Posterior cingulate gyrus (tissue), 11 donors: ENCODE results near the gene SMPD2.

Experiments
- DNase-seq, 10 donors: peaks; one replicate each; pipeline versions ENCODE4 v3.0.0 to v3.0.0-alpha.2; 2020 to 2021; ENCODE audit warnings: mixed read lengths in 3 of 10
- intact Hi-C: fragments of 100-400 bp; cut with DNase I; formaldehyde crosslinking; loops from one replicate; pipeline ENCODE4 v1.15.1; 2023

Gene SMPD2, protein sequence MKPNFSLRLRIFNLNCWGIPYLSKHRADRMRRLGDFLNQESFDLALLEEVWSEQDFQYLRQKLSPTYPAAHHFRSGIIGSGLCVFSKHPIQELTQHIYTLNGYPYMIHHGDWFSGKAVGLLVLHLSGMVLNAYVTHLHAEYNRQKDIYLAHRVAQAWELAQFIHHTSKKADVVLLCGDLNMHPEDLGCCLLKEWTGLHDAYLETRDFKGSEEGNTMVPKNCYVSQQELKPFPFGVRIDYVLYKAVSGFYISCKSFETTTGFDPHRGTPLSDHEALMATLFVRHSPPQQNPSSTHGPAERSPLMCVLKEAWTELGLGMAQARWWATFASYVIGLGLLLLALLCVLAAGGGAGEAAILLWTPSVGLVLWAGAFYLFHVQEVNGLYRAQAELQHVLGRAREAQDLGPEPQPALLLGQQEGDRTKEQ

DNA sequence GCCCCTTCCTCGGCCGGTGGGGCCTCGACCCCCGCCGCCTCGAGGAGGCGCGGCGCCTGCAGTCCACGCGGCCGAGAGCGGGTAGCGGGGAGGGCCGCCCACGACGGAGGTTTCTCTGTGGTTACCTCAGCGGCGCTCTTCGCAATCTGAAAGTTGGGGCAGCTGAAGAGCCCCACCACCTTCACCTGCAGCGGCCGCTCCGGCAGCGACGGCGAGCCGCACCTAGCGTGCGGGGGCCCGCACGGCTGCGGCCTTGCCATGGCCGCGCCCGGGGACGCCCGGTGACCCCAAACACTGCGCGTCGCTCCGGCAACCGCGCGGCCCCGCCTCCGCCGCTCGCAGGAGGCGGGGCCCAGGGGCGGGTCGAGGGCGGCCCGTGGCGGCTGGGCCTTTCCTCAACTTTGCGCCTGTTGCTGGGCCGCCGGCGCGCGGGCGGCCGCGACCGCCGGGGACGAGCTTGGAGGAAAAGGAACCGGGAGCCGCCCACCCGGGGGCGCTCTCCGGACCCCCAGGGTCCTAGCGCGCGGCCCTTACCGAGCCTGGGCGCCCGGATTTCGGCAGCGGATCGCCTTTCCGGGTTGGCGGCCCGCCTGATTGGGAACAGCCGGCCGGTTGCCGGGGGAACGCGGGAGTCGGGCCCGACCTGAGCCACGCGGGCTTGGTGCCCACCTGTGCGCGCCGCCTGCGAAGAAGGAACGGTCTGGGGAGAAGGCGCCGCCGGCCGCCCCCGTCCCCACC lies at the start of gene SMPD2, which contains the start of gene PPIL6:
Gene SMPD2 (plus strand): TSS at position 394 of the 738 bp plus-strand sequence. CDS start 398 bp downstream, outside the sequence.
Gene PPIL6 (minus strand): TSS at position 298 of the 738 bp plus-strand sequence. CDS start 38 bp downstream, at position 260.
- intact Hi-C loops = loop anchor here (2.0 to 10.0 kb wide), 3 partner anchors 42 to 254 kb away; partner anchors contain the start of genes AK9, CD164, FIG4 and ZBTB24

DNA sequence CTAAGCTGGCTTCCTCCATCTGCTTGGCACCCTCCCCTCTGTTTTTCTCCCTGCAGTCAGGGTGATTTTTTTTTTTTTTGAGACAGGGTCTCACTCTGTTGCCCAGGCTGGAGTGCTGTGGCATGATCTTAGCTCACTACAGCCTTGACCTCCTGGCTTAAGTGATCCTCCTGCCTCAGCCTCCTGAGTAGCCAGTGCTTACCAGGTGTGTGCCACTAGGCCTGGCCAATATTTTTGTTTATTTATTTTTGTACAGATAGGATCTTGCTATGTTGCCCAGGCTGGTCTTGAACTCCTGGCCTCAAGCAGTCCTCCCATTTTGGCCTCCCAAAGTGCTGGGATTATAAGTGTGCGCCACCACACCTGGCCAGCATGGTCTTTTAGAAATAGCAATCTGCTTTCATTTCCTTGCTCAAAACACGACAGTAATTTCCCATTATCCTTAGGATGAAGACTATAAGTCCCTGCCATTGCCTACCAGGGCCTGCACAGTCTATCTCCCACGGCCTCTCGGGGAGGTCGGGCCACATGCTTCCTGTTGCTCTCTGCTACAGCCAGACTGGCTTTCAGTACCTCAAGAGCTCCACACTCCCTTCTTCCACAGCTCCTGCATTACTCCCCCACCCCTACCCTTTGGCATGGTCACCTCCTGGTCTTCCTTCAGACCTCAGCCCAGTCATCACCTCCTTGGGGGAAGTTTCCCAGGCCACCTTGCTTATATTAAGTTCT lies 47.2 kb upstream of the SMPD2 start:
- DNase-seq = peak in 1 of 10 donors; percentile 48
- intact Hi-C loops = no loop called here

More for the DNA sequence above, at the start of gene SMPD2, which contains the start of gene PPIL6:
- DNase-seq = peak; percentile 70 to 97 (median 81)

DNA sequence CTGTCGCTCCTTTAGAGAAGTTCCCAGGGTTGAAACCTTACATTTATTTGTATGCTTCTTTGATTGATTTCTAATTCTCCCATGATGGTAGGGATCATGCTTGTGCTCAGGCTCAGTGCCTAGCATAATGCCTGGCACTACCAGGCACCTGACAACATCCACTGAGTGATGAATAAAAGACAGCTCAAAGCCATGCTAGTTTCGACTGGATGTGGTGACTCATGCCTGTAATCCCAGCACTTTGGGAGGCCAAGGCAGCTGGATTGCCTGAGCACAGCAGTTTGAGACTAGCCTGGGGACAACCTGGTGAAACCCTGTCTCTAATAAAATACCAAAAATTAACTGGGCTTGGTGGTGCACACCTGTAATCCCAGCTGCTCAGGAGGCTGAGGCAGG lies 46.6 kb upstream of the SMPD2 start:
- no peak for DNase-seq
- intact Hi-C loops = no loop called here

DNA sequence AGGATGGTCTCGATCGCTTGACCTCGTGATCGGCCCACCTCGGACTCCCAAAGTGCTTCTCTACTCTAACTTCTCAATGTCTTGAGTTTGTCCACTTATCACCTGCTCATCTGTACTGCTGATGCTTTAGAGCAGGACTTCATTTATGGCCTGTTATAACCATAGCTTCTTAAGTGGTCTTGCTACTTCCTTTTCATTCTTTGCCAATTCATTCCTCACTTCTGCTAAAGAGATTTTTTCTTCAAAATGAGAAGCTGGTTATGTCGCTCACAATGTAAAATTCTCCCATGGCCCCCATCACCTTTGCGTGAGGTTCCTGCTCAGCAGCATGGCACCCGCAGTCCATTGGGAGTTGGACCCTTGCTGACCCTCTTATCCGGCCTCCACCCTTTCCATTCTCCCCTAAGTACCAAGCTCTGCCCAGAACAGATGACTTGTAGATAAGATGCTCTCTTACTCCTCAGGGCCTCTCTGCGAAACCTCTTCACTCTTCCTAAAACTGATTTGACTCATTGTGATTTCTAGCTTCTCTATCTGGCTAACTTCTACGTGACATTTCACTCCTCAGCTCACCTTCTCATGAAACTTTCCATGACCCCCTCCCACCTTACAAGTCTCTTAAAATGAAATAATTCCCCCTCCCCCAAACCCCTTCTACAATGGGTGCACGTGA lies 44.3 kb upstream of the SMPD2 start:
- no peak for DNase-seq
- intact Hi-C loops = loop anchor here (5.0 kb wide), 1 partner anchor 209 kb away; no protein-coding TSS in a partner anchor

DNA sequence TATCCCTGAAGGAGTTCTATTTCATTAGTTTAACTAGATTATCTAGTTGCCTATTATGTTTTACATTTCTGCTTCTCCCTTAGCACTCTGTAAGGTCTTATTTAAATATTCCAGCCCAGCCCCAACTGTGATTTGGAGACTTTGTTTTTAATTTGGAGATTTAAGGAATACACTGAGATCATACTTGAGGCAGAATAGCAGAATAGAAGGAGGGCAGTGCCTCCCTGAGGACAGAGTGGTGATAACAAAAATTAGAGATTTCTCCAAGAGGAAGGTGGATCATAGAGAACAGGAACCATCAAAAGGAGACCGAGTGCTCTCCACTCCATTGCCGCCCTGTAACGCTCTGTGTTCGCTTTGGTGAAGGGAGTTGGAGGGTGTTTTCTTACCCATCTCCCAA lies 43.5 kb upstream of the SMPD2 start:
- DNase-seq = no peak

DNA sequence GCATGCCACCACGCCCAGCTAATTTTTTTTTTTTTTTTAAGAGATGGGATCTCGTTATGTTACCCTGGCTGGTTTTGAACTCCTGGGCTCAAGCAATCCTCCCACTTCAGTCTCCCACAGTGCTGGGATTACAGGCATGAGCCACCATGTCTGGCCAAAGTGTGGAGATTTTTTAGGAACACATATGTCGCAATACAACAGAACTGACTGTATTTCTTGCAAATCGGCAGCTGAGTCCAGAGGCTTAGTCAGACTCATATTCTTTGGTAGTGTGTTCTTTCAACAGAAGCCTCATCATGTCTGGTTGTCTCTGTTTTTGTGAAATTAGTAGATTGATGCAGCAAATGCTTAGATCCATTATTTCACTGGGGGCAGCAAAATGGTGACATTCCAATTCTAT lies 34.3 kb upstream of the SMPD2 start:
- intact Hi-C loops = no loop called here

More for the DNA sequence above, 43.5 kb upstream of the SMPD2 start:
- intact Hi-C loops = loop anchor here (5.0 kb wide), 1 partner anchor 210 kb away; no protein-coding TSS in a partner anchor

DNA sequence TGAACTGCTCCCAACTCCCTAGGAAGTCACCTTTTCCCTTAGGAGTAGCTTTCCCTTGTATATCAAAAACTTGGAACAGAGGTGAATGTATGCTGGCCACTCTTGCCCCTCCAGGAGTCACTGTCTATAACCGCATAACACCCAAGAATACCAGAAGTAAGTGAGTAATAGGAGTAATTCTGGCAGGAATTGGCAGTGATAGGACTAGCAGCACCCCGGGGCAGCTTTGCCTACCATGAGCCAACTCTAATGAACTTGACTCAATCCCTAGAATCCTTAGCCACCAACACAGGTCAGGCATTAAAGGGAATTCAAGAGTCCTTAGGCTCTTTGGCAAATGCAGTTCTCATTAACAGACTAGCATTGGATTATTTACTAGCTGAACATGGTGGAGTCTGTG lies 29.5 kb upstream of the SMPD2 start:
- DNase-seq = no peak
- intact Hi-C loops = no loop called here

More for the DNA sequence above, 34.3 kb upstream of the SMPD2 start:
- no peak for DNase-seq

DNA sequence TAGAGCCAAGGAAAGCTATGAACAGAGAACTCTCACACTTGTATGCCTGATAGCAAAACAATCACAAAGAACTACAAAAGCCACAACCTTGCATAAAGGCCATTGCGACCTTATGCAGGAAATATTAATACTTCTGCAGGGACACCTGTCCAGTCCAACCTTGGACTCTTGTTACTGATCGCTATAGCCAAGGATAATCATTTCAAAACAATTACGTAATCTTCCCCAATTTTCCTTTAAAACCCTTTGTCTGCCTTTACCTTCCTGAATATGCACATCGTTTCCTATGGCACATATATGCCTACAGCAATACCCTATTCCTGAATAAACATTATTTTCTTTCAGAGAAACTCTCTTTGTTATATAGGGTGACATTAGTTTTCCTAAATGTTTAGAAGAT lies 22.9 kb upstream of the SMPD2 start:
- DNase-seq = no peak
- intact Hi-C loops = no loop called here

DNA sequence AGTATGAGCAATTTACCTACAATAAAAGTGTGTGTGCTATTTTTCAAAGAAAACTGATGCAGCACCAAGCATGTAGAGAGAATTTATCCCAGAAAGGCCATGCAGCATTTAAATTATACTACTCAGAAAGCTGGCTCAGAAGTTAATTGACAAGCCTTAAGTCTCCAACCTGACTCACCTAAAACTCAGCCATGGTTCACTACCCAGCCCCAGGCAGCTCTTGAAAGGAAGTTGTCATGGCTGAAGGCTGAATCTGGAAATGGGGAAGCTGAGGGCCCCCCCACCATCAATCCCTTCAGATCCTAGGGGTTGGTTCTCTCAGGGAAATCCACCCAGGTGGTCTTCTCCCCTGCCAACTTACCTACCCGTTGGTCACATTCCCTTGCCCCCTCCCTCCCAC lies 19.8 kb upstream of the SMPD2 start:
- intact Hi-C loops = no loop called here
- no peak for DNase-seq

DNA sequence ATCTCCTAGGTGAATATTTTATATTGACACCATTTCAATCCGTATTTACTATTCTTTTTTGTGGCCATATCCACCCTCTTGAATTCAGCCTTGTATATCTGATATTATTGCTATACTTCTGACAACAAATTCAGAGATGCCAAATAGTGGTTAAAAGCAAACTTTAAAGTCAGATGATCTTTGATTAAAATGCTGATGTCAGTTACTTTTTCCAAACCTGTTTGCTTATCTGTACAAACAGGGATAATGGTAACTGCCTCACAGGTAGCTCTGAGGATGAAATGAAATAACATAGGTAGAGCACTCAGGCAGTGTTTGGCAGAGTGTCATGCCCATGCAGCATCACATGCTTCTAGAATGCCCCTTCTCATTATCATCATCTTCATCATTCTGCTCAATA lies 19.3 kb upstream of the SMPD2 start:
- intact Hi-C loops = no loop called here
- DNase-seq = no peak

DNA sequence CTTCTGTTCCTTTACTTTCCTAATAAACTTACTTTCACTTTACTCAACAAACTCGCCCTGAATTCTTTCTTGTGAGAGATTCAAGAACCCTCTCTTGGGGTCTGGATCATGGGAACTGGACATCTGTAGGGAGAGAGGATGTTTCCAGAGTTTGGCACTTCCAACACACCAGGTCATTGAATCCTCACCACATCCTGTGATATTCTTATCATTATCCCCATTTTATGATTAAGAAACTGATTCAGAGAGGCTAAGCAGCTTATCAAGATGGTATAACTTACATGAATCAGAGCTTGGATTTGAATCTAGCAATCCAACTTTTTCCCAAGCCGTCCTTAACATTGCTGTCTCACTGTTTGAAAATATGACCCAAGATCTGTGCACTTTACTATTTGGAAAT lies 15.6 kb upstream of the SMPD2 start:
- no peak for DNase-seq
- intact Hi-C loops = no loop called here

DNA sequence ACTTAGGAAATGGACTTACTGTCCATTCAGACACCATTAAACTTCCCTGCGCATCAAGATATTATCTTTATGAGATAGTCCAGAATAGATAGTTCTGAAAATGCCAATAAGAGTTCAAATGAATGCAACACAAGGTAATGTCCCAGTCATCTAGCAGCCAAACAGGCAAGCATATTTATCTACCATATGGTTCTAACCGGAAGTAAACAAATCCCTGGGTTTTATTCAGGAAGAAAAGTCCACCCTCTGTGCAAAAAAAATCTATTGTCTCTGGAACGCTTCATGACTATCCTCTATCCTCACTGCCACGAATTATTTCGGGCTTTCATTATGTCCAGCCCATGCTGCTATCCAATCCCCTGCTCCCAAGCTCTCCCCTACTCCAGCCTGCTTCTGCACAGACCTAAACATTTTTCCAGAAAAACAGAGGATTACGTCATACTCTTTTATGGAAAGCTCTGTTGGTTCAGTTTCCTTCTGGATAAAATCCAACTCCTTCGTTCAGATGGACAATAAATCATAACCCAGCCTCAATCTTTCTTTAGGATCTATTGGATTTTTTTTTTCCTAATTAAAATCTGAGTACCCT lies 11.5 kb upstream of the SMPD2 start:
- intact Hi-C loops = no loop called here
- DNase-seq = no peak

DNA sequence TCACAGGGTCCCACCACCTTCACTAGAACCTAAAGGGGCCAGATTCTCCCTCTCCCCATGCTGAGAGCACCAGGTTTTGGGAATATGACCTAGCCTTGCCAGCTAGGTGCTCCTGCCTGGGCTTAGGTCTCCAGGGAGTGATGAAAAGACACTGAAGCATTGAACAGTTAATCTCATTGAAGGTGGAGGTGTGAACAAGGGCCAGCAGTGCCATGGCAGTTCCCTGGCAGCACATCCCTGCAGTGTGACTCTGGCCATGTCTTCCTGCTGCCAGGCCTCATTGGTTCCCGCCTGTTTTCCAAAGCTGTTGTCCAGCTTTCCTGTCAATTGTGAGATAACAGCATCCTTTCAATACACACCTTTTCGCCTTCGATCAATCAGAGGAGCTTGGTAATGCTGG lies 11.0 kb upstream of the SMPD2 start:
- no peak for DNase-seq
- intact Hi-C loops = no loop called here

DNA sequence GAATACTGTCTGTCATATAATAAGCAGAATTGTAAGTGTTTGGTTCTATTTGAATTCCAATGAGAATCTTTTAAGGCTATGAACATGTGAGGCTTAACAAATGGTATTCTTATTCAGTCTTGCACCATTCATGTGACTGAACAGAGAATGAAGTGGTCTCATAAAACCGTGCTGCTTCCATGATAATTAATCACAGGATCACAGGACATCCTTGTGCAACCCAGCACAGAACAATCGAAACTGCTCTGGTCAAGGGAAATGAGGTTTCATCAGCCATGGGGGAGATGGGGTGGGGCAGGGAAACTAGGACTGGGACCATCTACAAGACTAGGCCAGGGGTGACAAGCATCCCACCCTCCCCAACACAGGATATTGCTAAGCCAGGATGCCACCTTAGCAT lies 6.1 kb upstream of the SMPD2 start:
- intact Hi-C loops = no loop called here
- DNase-seq = no peak

DNA sequence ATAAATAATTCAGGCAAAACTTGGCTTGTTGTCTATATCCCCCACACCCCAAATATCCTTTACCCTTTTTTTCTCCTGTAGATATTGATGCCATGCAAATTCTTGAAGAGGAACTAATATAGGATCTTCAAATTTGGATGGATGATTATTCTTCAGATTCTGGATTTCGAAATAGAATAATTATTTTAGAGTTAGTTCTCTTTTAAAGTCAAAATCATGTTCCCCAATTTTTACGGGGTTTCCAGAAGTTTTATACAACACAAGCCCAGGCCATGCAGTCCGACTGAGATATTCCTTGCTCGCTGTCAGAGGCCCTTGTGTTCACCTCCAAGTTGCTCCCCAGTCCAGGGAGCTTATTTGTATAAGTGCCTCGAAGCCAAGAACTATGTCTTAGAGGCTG lies 4.5 kb upstream of the SMPD2 start:
- DNase-seq = no peak
- intact Hi-C loops = no loop called here

DNA sequence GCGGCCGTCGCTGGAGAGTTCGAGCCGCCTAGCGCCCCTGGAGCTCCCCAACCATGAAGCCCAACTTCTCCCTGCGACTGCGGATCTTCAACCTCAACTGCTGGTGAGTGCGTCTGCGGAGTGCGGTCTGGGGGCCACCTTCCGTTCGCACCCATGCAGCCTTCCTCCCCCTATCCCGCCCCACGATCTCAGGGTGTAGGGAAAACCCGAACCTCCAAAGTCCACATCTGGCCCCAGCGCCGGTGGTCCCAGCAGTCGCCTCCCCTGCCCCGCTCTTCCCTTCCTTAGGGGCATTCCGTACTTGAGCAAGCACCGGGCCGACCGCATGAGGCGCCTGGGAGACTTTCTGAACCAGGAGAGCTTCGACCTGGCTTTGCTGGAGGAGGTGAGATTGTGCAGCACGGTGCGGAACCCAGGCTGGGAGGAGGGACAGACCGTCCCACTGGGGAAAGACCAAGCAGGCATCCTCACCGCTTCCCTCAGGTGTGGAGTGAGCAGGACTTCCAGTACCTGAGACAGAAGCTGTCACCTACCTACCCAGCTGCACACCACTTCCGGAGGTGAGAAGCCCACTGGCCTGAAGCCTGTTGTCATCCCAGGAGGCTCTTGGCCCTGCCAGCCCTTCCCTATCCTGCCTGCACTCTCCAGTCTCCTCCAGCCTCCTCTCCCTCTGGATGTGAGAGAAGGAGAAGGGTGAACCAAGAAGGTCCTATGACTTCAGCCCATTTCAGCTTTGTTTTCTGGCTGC lies 719 bp downstream of the SMPD2 start:
- peak in 4 of 10 donors; percentile 38 to 89 (median 83) for DNase-seq
- intact Hi-C loops = loop anchor here (2.0 to 10.0 kb wide), 3 partner anchors 42 to 254 kb away; partner anchors contain the start of genes AK9, CD164, FIG4 and ZBTB24

DNA sequence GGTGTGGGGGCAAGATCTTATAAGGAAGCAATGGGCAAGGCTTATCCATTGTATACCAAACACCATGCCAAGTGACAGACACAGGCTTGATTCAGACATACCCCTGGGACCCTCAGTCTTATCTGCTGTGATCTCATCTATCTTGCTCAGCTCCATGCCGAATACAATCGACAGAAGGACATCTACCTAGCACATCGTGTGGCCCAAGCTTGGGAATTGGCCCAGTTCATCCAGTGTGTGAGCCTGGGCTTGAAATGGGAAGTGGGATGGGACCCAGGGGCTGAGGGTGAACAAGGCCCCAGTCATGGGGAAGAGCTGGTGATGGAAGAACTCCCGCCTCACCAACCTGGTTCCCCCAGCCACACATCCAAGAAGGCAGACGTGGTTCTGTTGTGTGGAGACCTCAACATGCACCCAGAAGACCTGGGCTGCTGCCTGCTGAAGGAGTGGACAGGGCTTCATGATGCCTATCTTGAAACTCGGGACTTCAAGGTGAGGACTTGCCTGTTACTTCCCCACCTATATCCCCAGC lies 1.9 kb downstream of the SMPD2 start:
- DNase-seq = peak in 1 of 10 donors; percentile 50
- intact Hi-C loops = loop anchor here (10.0 kb wide), 2 partner anchors 58 to 252 kb away; partner anchors contain the start of genes AK9, CD164 and FIG4

DNA sequence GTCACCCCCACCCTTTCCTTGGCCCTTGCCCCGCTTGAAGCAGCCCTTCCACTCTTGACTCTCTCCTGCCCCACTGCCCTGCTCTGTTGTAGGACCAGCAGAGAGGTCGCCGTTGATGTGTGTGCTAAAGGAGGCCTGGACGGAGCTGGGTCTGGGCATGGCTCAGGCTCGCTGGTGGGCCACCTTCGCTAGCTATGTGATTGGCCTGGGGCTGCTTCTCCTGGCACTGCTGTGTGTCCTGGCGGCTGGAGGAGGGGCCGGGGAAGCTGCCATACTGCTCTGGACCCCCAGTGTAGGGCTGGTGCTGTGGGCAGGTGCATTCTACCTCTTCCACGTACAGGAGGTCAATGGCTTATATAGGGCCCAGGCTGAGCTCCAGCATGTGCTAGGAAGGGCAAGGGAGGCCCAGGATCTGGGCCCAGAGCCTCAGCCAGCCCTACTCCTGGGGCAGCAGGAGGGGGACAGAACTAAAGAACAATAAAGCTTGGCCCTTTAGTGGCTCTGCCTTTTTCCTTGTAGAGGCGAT lies 3.0 kb downstream of the SMPD2 start:
- intact Hi-C loops = loop anchor here (10.0 kb wide), 2 partner anchors 59 to 251 kb away; partner anchors contain the start of genes AK9, CD164 and FIG4

More for the DNA sequence above, 3.0 kb downstream of the SMPD2 start:
- peak in 2 of 10 donors; percentile 44 to 71 for DNase-seq
